ENCODE measurements around the gene TTC21A.

GRCh38 chr3:39118079-39118478, 10.6 kb downstream of the TTC21A start:
- TF ChIP-seq CTCF (IDR thresholded peaks at IDR 0.05; ENCODE audit: insufficient read depth, low read length, poor library complexity, severe bottlenecking) (no peak), EZH2phosphoT487 (conservative IDR thresholded peaks at IDR 0.05; ENCODE audit: low read length) (no peak)
